ENCODE measurements around the gene DPM3.

DNA sequence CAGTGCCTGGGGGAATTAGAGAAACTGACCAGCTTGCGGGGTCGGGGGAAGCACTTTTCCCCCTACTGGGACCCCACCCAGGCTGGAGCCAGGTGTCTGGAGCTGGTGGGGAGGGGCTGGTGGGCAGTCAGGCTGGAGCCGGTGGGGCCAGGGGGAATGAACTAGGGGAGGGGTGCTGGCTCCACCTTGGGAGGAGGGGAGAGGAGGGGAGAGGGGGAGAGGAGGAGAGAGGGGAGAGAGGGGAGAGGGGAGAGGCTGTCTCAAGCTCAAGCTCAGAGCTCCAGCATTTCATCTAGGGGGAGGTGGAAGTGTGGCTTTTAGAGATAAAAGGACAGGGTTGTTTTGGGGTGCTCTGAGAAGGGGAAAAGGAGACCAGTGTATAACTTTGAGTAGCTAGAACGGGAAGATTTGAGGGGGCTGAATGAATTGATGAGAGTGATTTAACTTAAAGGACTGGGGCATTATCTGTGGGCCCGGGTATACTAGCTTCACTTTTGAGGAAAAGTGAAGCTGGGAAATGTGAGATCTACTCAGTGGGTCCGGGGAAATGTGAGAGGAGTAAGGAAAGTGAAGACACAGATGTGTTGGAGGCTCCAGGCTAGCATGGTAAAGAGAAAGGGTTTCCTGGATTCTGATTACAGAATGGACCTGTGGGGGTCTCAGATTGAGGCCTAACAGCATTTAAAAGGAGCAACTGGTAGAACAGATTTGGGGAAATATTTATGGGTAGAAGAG is 9.9 kb downstream of the DPM3 start:
- TF ChIP-seq, protein P1, sequence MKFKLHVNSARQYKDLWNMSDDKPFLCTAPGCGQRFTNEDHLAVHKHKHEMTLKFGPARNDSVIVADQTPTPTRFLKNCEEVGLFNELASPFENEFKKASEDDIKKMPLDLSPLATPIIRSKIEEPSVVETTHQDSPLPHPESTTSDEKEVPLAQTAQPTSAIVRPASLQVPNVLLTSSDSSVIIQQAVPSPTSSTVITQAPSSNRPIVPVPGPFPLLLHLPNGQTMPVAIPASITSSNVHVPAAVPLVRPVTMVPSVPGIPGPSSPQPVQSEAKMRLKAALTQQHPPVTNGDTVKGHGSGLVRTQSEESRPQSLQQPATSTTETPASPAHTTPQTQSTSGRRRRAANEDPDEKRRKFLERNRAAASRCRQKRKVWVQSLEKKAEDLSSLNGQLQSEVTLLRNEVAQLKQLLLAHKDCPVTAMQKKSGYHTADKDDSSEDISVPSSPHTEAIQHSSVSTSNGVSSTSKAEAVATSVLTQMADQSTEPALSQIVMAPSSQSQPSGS (CRISPR knock-in tag; IDR thresholded peaks at IDR 0.05): no peak
- TF ChIP-seq RHOXF2B (CRISPR knock-in tag; conservative IDR thresholded peaks at IDR 0.05) (no peak), RFX5 (IDR thresholded peaks at IDR 0.05; ENCODE audit: low read depth, low read length) (no peak), CTBP1 (IDR thresholded peaks at IDR 0.05; ENCODE audit: borderline replicate concordance) (no peak), NONO (IDR thresholded peaks at IDR 0.05; ENCODE audit: low read depth in 2 of 2, low read length in 1 of 2) (no peak), TGIF2 (CRISPR knock-in tag; IDR thresholded peaks at IDR 0.05) (no peak), POLR2A (conservative IDR thresholded peaks at IDR 0.05) (no peak)
- TF ChIP-seq, protein P2, sequence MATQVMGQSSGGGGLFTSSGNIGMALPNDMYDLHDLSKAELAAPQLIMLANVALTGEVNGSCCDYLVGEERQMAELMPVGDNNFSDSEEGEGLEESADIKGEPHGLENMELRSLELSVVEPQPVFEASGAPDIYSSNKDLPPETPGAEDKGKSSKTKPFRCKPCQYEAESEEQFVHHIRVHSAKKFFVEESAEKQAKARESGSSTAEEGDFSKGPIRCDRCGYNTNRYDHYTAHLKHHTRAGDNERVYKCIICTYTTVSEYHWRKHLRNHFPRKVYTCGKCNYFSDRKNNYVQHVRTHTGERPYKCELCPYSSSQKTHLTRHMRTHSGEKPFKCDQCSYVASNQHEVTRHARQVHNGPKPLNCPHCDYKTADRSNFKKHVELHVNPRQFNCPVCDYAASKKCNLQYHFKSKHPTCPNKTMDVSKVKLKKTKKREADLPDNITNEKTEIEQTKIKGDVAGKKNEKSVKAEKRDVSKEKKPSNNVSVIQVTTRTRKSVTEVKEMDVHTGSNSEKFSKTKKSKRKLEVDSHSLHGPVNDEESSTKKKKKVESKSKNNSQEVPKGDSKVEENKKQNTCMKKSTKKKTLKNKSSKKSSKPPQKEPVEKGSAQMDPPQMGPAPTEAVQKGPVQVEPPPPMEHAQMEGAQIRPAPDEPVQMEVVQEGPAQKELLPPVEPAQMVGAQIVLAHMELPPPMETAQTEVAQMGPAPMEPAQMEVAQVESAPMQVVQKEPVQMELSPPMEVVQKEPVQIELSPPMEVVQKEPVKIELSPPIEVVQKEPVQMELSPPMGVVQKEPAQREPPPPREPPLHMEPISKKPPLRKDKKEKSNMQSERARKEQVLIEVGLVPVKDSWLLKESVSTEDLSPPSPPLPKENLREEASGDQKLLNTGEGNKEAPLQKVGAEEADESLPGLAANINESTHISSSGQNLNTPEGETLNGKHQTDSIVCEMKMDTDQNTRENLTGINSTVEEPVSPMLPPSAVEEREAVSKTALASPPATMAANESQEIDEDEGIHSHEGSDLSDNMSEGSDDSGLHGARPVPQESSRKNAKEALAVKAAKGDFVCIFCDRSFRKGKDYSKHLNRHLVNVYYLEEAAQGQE (IDR thresholded peaks at IDR 0.05; ENCODE audit: borderline replicate concordance): no peak
- TF ChIP-seq, protein P2 (CRISPR knock-in tag; IDR thresholded peaks at IDR 0.05; ENCODE audit: low read depth): no peak

Measured in K562 (cell line).